ENCODE results near the gene CACNA2D4.
A peak's percentile ranks its signal among the peaks of the same experiment; 100 is the strongest.

Gene CACNA2D4

GRCh38 chr12:1800401-1801302 lies 117.8 kb downstream of the CACNA2D4 start:
- DNase-seq (ENCODE audit: low read depth, low spot score) = no peak

GRCh38 chr12:1799882-1800400 lies 118.5 kb downstream of the CACNA2D4 start:
- no peak for DNase-seq (ENCODE audit: low read depth, low spot score)

GRCh38 chr12:1799051-1799881 lies 119.2 kb downstream of the CACNA2D4 start:
- no peak for DNase-seq (ENCODE audit: low read depth, low spot score)

DNA sequence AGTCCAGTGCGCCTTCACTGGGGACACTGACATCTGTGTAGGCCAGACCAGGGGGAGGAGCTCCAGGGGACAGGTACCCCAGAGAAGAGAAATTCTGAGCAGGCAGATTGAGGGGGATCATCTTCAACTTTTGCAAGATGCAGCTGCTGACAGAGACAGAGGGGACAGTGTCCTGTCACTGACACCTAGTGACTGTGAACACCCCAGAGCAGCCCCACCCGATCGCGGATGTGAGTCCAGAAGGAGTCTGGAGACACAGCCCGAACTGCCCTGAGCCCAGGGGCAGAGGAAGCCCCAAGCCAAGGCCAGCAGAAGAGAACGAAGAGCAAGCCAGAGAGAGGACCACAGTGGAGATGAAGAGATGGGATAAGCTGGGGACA lies 119.8 kb downstream of the CACNA2D4 start:
- no peak for DNase-seq (ENCODE audit: low read depth, low spot score)

- DNase-seq (ENCODE audit: low read depth, low spot score) = no peak
Observed at GRCh38 chr12:1797991-1798640, 120.3 kb downstream of the CACNA2D4 start.

GRCh38 chr12:1797011-1797901 lies 121.2 kb downstream of the CACNA2D4 start:
- DNase-seq (ENCODE audit: low read depth, low spot score) = no peak

DNA sequence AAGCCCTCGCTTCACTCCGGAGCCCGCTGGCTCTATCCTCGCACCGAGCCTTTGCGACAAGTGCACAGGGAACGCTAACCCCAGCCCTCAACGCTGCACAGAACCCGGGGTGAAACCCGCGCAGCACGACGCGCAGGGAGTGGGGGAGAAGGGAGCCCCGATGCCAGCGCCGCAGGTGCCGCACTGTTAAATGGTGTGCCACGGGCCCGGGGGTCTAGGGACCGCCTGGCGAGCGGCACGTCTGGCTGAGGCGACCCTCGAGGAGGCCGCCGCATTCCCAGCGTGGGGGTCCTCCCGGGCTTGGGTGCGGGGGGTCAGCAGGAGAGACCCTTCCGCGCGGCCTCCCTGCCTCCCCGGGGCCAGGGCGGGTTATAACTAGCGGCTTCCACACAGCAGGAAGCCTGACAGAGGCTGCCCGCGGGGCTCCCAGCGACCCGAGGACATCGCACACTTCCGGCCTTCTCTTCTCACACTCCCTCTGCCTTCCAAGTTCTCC lies 121.9 kb downstream of the CACNA2D4 start:
- DNase-seq (ENCODE audit: low read depth, low spot score) = no peak

GRCh38 chr12:1795785-1796514 lies 122.5 kb downstream of the CACNA2D4 start:
- no peak for DNase-seq (ENCODE audit: low read depth, low spot score)

- no peak for DNase-seq (ENCODE audit: low read depth, low spot score)
Observed at GRCh38 chr12:1795221-1795784, 123.1 kb downstream of the CACNA2D4 start.

DNA sequence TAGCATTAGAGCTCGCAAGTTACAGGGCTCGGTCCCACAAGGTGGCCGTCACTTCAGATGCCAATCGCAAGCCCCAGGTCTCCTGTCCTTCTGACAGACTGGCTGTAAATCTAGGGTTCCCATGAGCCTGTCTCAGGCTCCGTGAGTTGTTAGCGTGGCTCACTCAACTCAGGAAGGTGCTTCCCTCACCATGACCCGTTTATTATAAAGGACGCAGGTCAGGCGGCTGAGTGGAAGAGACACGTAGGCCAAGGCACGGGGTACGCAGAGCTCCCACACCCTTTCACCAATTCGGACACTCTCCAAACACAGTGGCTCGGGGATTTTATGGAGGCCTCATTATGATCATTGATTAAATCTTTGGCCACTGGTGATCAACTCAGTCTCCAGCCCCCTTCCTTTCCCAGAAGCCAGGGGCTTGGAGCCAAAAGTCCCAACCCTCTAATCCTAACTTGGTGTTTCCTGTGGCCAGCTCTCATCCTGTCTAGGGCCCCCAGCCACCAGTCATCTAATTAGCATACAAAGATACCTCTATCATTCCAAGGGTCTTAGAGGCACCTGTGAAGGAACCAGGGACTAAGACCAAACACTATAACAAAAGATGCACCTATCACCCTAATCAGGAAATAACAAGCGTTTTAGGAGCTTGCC lies 123.9 kb downstream of the CACNA2D4 start:
- no peak for DNase-seq (ENCODE audit: low read depth, low spot score)

GRCh38 chr12:1793426-1794210 lies 124.8 kb downstream of the CACNA2D4 start:
- no peak for DNase-seq (ENCODE audit: low read depth, low spot score)

DNA sequence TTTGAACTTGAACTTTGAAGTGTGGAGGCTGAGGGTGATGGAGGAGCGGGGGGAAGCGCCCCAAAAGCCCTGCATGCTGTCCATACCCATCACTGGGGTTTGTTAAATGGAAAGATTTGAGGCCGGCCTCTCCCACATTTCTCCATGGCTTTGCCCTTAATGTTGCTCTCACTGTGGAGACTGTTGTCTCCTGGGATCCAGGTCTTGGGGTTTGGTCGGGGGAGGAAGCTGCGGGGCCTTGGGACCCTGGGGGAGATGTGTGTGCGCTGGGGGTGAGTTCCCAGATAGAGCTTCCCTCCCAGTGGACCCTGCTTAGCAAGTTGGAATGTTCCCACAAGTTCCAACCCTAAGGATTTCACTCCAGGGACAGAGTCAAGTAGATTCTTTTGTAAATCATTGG lies 126.0 kb downstream of the CACNA2D4 start:
- no peak for DNase-seq (ENCODE audit: low read depth, low spot score)

GRCh38 chr12:1791104-1791841 lies 127.2 kb downstream of the CACNA2D4 start:
- no peak for DNase-seq (ENCODE audit: low read depth, low spot score)

- no peak for DNase-seq (ENCODE audit: low read depth, low spot score)
Observed at GRCh38 chr12:1790444-1790843, 128.0 kb downstream of the CACNA2D4 start.

DNA sequence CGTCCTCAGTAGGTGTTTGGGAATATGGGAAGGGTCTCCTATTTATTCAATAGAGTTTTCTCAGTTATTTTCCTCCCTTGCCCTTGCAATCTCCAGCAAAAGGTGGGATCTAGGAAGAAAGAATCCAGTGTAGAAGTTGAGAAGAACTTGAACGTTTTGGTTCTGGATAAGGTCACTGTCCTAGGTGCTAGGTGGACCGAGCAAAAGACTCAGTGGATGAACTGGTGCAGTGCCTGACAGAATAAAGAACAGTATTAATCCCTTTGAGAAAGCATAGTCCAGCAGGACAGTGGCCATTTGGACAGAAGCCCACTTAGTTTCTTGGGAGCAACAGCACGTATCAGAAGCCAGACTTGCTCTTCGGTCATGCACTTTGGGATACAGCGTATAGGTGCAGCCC lies 130.7 kb downstream of the CACNA2D4 start:
- DNase-seq (ENCODE audit: low read depth, low spot score) = no peak

DNA sequence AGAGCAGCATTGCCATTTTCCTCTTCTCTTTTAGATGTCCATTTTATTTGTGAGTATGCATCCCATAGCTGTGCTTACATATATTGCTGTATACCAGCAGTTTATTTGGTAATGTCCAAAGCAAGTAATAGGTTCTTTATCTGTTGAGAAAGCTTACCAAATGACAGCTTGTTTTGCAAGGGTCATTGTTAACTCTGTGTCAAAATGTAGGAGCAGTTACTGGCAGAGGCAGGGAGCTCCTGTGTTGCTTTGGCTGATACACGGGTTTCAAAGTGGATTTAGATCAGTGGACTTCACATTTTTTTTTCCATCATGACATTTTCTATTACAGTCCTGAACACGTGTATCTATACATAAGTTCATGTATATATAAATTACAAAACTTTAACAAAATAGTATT lies 136.2 kb downstream of the CACNA2D4 start:
- DNase-seq (ENCODE audit: low read depth, low spot score) = no peak

GRCh38 chr12:1781772-1782171 lies 136.7 kb downstream of the CACNA2D4 start:
- no peak for DNase-seq (ENCODE audit: low read depth, low spot score)

DNA sequence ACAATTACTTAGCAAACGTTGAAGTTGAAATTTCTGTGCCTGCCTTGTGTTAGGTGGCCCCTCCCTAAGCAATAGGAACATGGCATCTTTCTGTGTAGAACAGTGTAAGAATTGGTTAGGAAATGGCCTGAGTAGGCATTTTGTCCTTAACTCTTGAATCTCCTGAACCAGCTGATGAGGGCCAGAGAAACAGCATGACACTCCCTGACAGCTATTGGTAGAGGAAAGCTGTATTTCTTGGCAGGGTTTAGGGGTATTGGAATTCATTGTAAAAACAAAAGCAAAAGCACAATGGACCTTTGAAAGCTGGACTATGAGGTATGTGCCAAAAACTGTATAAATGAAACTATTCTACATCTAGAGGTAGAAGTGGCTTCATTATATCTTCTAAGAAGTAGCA lies 138.7 kb downstream of the CACNA2D4 start:
- DNase-seq (ENCODE audit: low read depth, low spot score) = peak; percentile 71

All from brain pericyte (primary cell).